Measurements from ENCODE around the gene PCDHA10.
"Not testable (repeated sequence)": the region's sequence is repeated elsewhere in the genome, so short reads cannot be mapped to it uniquely, and the experiment has no call there.

The PCDHA10 gene, protein sequence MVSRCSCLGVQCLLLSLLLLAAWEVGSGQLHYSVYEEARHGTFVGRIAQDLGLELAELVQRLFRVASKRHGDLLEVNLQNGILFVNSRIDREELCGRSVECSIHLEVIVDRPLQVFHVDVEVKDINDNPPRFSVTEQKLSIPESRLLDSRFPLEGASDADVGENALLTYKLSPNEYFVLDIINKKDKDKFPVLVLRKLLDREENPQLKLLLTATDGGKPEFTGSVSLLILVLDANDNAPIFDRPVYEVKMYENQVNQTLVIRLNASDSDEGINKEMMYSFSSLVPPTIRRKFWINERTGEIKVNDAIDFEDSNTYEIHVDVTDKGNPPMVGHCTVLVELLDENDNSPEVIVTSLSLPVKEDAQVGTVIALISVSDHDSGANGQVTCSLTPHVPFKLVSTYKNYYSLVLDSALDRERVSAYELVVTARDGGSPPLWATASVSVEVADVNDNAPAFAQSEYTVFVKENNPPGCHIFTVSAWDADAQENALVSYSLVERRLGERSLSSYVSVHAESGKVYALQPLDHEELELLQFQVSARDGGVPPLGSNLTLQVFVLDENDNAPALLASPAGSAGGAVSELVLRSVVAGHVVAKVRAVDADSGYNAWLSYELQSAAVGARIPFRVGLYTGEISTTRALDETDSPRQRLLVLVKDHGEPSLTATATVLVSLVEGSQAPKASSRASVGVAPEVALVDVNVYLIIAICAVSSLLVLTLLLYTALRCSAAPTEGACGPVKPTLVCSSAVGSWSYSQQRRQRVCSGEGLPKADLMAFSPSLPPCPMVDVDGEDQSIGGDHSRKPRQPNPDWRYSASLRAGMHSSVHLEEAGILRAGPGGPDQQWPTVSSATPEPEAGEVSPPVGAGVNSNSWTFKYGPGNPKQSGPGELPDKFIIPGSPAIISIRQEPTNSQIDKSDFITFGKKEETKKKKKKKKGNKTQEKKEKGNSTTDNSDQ

DNA sequence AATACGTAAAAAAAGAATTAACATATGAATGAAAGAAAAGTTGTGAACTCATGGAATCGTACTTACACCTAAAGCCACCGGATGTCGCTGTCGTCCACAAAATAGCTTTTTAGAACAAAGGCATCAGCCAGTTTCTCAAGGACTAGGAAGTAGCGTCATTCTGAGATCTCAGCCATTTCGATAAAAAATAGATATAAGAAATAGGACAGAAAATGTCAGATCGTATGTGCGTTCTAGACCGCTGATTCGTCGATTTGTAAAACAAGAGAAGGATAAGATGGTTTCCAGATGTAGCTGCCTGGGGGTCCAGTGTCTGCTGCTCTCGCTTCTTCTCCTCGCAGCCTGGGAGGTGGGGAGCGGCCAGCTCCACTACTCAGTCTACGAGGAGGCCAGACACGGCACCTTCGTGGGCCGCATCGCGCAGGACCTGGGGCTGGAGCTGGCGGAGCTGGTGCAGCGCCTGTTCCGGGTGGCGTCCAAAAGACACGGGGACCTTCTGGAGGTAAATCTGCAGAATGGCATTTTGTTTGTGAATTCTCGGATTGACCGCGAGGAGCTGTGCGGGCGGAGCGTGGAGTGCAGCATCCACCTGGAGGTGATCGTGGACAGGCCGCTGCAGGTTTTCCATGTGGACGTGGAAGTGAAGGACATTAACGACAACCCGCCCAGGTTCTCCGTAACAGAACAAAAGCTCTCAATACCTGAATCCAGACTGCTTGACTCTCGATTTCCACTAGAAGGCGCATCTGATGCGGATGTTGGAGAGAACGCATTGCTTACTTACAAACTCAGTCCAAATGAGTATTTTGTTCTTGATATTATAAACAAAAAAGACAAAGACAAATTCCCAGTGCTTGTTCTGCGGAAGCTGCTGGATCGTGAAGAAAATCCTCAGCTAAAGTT lies at the start of gene PCDHA10:
Gene PCDHA10 (plus strand): TSS at position 126 of the 903 bp plus-strand sequence. CDS start 152 bp downstream, at position 278.
- DNase-seq, result no peak

DNA sequence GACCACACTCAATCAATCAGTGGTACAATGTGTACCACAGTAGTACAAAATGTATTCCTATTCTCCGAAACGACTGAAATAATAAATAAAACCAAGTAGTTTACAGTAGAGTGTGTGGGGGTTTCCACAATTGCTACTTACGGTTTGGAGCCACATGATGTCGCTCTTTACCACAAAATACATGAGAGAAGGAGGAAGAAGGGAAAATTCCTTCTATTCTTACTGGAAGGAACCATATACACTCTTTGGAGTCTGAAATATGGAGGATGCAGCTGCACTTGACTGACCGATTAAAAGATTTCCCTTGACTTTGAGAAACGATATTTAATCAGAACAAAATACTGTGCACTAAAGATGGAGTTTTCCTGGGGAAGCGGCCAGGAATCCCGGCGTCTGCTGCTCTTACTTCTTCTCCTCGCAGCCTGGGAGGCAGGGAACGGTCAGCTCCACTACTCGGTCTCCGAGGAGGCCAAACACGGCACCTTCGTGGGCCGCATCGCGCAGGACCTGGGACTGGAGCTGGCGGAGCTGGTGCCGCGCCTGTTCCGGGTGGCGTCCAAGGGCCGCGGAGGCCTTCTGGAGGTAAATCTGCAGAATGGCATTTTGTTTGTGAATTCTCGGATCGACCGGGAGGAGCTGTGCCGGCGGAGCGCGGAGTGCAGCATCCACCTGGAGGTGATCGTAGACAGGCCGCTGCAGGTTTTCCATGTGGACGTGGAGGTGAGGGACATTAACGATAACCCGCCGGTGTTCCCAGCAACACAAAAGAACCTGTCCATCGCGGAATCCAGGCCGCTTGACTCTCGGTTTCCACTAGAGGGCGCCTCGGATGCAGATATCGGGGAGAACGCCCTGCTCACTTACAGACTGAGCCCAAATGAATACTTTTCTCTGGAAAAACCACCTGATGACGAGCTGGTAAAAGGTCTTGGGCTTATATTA lies 48.6 kb upstream of the PCDHA10 start, which contains the start of gene PCDHA4:
Gene PCDHA4 (plus strand): TSS at position 235 of the 942 bp plus-strand sequence.
- no peak for DNase-seq

GRCh38 chr5:140808241-140808888 lies 47.3 kb upstream of the PCDHA10 start:
- not testable (repeated sequence) for DNase-seq

GRCh38 chr5:140808889-140809291 lies 46.8 kb upstream of the PCDHA10 start:
- no peak for DNase-seq

- DNase-seq, result no peak
These were observed 34.1 kb upstream of the PCDHA10 start, which contains the start of gene PCDHA5 for GRCh38 chr5:140821375-140822280. TSS of gene PCDHA5 (plus strand) at chr5:140821613.

DNA sequence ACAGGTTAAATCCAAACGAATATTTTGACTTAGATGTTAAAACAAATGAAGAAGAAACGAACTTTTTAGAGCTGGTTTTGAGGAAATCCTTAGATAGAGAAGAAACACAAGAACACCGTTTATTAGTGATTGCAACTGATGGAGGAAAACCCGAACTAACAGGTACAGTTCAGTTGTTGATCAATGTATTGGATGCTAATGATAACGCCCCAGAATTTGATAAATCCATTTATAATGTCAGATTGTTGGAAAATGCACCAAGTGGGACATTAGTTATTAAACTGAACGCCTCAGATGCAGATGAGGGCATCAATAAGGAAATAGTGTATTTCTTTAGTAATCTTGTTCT lies 33.4 kb upstream of the PCDHA10 start:
- no peak for DNase-seq

DNA sequence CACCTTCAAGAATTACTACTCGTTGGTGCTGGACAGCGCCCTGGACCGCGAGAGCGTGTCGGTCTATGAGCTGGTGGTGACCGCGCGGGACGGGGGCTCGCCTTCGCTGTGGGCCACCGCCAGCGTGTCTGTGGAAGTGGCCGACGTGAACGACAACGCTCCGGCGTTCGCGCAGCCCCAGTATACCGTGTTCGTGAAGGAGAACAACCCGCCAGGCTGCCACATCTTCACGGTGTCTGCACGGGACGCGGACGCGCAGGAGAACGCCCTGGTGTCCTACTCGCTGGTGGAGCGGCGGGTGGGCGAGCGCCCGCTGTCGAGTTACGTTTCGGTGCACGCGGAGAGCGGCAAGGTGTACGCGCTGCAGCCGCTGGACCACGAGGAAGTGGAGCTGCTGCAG lies 32.7 kb upstream of the PCDHA10 start:
- DNase-seq, result not testable (repeated sequence)

DNA sequence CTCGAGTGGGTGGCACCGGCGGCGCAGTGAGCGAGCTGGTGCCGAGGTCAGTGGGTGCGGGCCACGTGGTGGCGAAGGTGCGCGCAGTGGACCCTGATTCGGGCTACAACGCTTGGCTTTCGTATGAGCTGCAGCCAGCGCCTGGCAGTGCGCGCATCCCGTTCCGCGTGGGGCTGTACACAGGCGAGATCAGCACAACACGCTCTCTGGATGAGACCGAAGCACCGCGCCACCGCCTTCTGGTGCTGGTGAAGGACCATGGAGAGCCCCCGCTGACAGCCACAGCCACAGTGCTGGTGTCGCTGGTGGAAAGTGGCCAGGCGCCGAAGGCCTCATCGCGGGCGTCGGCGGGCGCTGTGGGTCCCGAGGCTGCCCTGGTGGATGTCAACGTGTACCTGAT lies 32.2 kb upstream of the PCDHA10 start:
- DNase-seq, result no peak

- DNase-seq, result no peak
These were observed 27.9 kb upstream of the PCDHA10 start, which contains the start of gene PCDHA6 for GRCh38 chr5:140827704-140828361. TSS of gene PCDHA6 (plus strand) at chr5:140827960. CDS start at chr5:140828092, 132 bp downstream.

DNA sequence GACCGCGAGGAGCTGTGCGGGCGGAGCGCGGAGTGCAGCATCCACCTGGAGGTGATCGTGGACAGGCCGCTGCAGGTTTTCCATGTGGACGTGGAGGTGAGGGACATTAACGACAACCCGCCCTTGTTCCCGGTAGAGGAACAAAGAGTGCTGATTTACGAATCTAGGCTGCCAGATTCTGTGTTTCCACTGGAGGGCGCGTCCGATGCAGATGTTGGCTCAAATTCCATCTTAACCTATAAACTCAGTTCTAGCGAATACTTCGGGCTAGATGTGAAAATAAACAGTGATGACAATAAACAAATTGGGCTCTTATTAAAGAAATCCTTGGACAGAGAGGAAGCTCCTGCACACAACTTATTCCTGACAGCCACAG lies 27.3 kb upstream of the PCDHA10 start:
- DNase-seq, result no peak

DNA sequence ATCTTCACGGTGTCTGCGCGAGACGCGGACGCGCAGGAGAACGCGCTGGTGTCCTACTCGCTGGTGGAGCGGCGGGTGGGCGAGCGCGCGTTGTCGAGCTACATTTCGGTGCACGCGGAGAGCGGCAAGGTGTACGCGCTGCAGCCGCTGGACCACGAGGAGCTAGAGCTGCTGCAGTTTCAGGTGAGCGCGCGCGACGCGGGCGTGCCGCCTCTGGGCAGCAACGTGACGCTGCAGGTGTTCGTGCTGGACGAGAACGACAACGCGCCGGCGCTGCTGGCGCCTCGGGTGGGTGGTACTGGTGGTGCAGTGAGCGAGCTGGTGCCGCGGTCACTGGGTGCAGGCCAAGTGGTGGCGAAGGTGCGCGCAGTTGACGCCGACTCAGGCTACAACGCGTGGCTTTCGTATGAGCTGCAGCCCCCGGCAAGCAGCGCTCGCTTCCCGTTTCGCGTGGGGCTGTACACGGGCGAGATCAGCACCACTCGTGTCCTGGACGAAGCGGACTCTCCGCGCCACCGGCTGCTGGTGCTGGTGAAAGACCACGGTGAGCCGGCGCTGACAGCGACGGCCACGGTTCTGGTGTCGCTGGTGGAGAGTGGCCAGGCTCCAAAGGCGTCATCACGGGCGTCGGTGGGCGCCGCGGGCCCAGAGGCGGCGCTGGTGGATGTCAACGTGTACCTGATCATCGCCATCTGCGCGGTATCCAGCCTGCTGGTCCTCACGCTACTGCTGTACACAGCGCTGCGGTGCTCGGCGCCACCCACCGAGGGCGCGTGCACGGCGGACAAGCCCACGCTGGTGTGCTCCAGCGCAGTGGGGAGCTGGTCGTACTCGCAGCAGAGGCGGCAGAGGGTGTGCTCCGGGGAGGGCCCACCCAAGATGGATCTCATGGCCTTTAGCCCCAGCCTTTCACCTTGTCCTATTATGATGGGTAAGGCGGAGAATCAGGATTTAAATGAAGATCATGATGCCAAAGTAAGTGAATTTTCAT lies 25.9 kb upstream of the PCDHA10 start:
- not testable (repeated sequence) for DNase-seq

- DNase-seq, result no peak
These were observed 21.7 kb upstream of the PCDHA10 start, which contains the start of gene PCDHA7 for GRCh38 chr5:140833993-140834392. TSS of gene PCDHA7 (plus strand) at chr5:140834269. CDS start at chr5:140834384, 115 bp downstream.

GRCh38 chr5:140834439-140835008 lies 21.2 kb upstream of the PCDHA10 start:
- DNase-seq, result not testable (repeated sequence)

GRCh38 chr5:140835622-140836510 lies 19.8 kb upstream of the PCDHA10 start:
- no peak for DNase-seq

DNA sequence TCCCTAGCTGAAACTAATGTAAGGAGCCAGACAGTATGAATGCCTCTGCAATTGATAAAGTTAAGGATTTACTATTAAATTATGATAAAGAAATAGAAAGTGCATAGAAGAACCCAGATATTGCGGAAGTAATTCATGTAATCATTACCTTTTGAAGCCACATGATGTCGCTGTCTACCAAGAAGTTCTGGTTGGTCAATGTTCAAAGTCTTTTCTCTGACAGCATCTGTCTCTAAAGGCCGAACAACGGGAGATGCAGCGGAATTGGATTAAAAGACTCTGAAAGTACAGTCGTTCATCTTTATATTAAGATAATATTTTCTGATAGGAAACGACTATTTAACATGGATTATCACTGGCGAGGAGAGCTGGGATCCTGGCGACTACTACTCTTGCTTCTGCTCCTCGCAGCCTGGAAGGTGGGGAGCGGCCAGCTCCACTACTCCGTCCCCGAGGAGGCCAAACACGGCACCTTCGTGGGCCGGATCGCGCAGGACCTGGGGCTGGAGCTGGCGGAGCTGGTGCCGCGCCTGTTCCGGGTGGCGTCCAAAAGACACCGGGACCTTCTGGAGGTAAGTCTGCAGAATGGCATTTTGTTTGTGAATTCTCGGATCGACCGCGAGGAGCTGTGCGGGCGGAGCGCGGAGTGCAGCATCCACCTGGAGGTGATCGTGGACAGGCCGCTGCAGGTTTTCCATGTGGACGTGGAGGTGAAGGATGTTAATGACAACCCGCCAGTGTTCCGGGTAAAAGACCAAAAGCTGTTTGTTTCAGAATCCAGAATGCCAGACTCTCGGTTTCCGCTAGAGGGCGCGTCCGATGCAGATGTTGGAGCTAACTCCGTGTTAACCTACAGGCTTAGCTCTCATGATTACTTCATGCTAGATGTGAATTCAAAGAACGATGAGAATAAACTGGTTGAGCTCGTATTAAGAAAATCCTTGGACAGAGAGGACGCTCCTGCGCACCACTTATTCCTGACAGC lies 14.4 kb upstream of the PCDHA10 start, which contains the start of gene PCDHA8:
Gene PCDHA8 (plus strand): TSS at position 210 of the 985 bp plus-strand sequence. CDS start 135 bp downstream, at position 345.
- DNase-seq, result no peak

Data from NCI-H1105 treated with DMSO at 0.1 percent for 48 hours (cell line).